Endothelial cell (in vitro differentiated cells): ENCODE data around the gene CNN2. TPM values are rescaled to one million over a fixed set of nuclear protein-coding genes. Genes with fewer than 3 reads are reported as not detected.

Experiments
- DNase-seq: peaks from one replicate; pipeline ENCODE4 v3.0.0; 2021; ENCODE audit warnings: low spot score
- H3K27ac Mint-ChIP-seq: one replicate; pipeline ENCODE4 v1.8.0; 2021; ENCODE audit warnings: mixed read lengths, inconsistent platforms; ENCODE audit not compliant: unreplicated experiment
- H3K27me3 Mint-ChIP-seq: one replicate; pipeline ENCODE4 v1.8.0; 2021; ENCODE audit warnings: mild to moderate bottlenecking, moderate library complexity, mixed read lengths, inconsistent platforms; ENCODE audit not compliant: unreplicated experiment
- H3K36me3 Mint-ChIP-seq: one replicate; pipeline ENCODE4 v1.8.0; 2021; ENCODE audit warnings: mild to moderate bottlenecking, low read depth, mixed read lengths, inconsistent platforms; ENCODE audit not compliant: unreplicated experiment
- H3K4me1 Mint-ChIP-seq: one replicate; pipeline ENCODE4 v1.8.0; 2021; ENCODE audit warnings: mild to moderate bottlenecking, mixed read lengths, inconsistent platforms; ENCODE audit not compliant: unreplicated experiment
- H3K4me3 Mint-ChIP-seq: one replicate; pipeline ENCODE4 v1.8.0; 2021; ENCODE audit warnings: mild to moderate bottlenecking, mixed read lengths, inconsistent platforms; ENCODE audit not compliant: unreplicated experiment
- H3K9me3 Mint-ChIP-seq: one replicate; pipeline ENCODE4 v1.8.0; 2021; ENCODE audit warnings: mixed read lengths, inconsistent platforms; ENCODE audit not compliant: unreplicated experiment
- total RNA-seq: library from RNA; stranded (reverse); fragmentation: NEBNext Ultra II Directional; extraction: Animal tissue kit (Norgen Biotek cat#: 25700); gene quantifications from one replicate; pipeline ENCODE4 v1.2.1, GENCODE V29; 2021; ENCODE audit not compliant: unreplicated experiment
- TF ChIP-seq, protein P1 (sequence below): fragments of 200-600 bp; sonication (generic); IDR thresholded peaks from one replicate; pipeline ENCODE4 v1.5.0; 2021; ENCODE audit warnings: antibody characterized with exemption; ENCODE audit not compliant: unreplicated experiment

Gene CNN2
- total RNA-seq, 1 donor from 2014 or later: 456 TPM

DNA sequence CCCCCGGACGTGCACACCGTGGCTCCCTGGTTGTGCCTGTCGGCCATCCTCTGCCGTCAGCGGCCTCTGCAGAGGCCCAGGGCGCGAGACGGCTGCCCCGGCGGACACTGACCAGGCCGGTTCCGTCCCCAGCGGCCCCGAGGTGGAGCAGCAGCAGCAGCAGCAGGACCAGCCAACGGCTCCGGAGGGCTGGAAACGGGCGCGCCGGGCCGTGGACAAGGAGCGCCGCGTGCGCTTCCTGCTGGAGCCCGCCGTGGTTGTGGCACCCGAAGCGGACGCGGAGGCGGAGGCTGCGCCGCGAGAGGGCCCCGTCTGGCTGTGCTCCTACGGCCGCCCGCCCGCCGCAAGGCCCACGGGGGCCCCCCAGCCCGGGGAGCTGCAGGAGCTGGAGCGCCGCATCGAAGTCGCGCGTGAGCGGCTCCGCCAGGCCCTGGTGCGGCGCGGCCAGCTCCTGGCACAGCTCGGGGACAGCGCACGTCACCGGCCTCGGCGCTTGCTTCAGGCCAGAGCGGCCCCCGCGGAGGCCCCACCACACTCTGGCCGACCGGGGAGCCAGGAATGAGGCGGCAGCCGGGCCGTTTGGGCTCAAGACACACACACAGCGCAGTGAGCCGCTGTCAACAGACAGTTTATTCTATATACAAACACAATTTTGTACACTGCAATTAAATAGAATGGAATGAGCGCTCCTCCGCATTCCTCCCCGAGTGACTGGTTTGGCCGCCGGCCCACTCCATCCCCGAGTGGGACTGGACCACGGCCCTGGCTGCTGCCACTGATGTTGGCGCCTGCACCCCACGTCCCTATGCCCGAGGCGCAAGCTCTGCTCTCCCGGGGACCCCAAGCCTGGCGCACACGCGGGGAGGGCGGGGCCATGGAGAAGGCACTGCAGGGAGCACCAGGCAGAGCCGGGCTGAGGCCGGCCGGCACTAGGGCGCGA, 17.1 kb upstream of the CNN2 start:
- Mint-ChIP-seq H3K27ac (no peak overlapping the region), H3K27me3 (peaks cover 3% of the 10 kb centered on the region), H3K4me3 (no peak overlapping the region), H3K9me3 (no peaks in the 10 kb centered on the region), H3K4me1 (no peaks in the 10 kb centered on the region), H3K36me3 (no peaks in the 10 kb centered on the region)
- TF ChIP-seq, protein P1, sequence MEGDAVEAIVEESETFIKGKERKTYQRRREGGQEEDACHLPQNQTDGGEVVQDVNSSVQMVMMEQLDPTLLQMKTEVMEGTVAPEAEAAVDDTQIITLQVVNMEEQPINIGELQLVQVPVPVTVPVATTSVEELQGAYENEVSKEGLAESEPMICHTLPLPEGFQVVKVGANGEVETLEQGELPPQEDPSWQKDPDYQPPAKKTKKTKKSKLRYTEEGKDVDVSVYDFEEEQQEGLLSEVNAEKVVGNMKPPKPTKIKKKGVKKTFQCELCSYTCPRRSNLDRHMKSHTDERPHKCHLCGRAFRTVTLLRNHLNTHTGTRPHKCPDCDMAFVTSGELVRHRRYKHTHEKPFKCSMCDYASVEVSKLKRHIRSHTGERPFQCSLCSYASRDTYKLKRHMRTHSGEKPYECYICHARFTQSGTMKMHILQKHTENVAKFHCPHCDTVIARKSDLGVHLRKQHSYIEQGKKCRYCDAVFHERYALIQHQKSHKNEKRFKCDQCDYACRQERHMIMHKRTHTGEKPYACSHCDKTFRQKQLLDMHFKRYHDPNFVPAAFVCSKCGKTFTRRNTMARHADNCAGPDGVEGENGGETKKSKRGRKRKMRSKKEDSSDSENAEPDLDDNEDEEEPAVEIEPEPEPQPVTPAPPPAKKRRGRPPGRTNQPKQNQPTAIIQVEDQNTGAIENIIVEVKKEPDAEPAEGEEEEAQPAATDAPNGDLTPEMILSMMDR: no peak
- no peak for DNase-seq

DNA sequence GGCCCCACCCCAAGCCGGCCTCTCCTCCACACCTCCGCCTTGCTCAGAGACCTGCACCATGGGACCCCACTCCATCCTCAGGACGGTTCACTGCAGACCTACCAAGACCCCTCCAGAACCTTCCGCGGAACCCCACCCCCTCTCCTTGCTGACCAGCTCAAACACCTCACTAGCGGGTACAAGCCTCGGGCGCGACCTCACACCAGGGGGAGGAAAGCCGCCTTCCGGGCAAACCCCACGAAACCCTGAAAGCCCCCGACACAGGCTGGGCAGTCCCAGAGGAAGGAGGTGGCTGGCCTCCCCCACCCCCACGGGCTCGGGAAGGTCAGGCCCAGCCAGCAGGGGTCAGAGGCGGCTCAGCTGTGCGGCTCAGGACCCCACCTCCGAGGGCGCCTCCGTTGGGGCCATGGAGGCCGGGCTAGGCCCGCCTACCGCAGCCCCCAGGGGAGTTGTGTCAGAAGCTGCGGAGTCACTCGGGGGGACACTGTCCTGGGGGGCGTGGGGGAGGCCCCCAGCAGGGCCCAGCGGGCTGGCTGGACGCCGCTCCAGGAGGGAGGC, 16.3 kb upstream of the CNN2 start:
- no peak for DNase-seq
- H3K4me1 Mint-ChIP-seq: no peaks in the 10 kb centered on the region
- H3K36me3 Mint-ChIP-seq: no peaks in the 10 kb centered on the region
- no peaks in the 10 kb centered on the region for H3K9me3 Mint-ChIP-seq
- no peak overlapping the region for H3K27ac Mint-ChIP-seq
- peaks cover 3% of the 10 kb centered on the region for H3K27me3 Mint-ChIP-seq
- H3K4me3 Mint-ChIP-seq: no peak overlapping the region
- TF ChIP-seq, protein P1: no peak

DNA sequence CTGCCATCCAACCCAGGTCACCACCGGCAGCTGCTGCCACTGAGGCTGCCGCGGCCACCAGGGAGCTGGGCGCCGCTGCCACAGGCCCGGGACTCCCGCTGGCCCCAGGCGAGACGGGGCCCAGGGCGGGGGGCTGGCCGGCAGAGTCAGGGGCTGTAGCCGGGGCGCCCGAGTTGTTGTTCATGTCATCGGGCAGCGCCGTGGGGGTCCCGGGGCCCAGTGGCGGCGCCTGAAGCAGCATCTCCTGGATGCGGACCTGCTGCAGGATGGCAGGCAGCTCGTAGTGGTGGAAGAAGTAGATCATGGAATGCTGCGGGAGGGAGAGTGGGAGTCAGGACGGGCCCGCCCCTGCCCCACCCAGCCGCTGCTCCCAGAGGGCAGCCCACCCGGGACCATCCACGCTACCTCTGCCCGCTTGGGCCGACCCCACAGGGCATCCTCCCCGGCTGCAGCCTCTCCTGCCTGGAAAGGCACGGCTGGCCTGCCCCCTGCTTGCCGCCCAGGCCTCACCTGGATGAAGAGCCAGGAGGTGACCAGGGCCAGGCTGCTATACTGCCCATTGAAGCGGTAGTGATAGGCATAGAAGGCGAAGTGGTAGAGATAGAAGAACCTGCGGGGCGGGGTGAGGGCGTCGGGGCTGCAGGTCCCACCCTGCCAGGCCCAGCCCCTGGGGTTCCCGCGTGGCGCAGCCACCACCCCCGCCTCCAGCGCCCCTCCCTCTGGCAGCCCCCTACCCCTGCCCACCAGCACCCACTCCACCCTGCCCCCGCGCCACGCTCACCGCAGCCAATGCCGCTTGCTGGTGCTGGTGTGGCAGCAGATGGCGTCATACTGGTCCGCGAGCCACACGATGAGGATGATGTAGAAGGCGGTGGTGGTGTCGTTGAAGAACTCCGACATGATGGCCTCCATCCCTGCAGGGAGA, 15.6 kb upstream of the CNN2 start:
- Mint-ChIP-seq H3K27me3 (peaks cover 3% of the 10 kb centered on the region), H3K27ac (no peak overlapping the region), H3K9me3 (no peaks in the 10 kb centered on the region), H3K4me1 (no peaks in the 10 kb centered on the region), H3K4me3 (no peak overlapping the region), H3K36me3 (no peaks in the 10 kb centered on the region)
- DNase-seq: no peak
- TF ChIP-seq, protein P1: no peak

DNA sequence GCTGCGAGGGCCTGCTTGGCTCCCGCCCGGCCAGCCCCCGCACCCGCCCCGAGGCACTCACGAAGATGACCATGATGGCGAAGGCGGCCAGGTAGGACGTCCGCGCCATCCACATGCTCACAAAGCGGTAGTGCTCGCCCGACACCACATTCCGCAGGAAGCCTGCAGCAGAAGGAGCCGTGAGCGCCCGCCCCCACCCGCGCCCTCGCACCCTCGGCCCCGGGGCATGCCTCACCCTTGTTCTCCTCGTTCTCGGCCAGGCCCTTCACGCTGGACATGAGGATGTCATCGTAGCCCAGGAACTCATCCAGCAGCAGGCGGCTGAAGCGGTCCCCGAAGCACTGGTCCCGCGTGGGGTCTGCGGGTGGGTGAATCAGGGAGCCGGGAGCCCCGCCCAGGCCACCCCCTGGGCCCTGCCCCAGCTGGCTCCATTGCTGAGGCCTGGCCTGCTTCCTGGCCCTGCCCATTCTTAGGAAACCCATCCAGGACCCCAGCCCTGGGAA, 14.5 kb upstream of the CNN2 start:
- Mint-ChIP-seq H3K36me3 (no peaks in the 10 kb centered on the region), H3K27ac (no peak overlapping the region), H3K27me3 (peaks cover 4% of the 10 kb centered on the region), H3K4me3 (no peak overlapping the region), H3K9me3 (no peaks in the 10 kb centered on the region), H3K4me1 (peaks cover 2% of the 10 kb centered on the region)
- TF ChIP-seq, protein P1: no peak
- DNase-seq: no peak
